HG02571 (cell line): ENCODE results near the gene IL1RAPL1.

Experiments
- ATAC-seq: cut with Tn5 transposase; IDR thresholded peaks from one replicate; pipeline ENCODE4 v1.9.1; 2021; ENCODE audit warnings: mild to moderate bottlenecking, moderate library complexity; ENCODE audit not compliant: unreplicated experiment

Gene IL1RAPL1

GRCh38 chrX:29947225-29947624 is 1360.0 kb downstream of the IL1RAPL1 start:
- no peak for ATAC-seq

- ATAC-seq: no peak
Observed at GRCh38 chrX:29948653-29949052, 1361.4 kb downstream of the IL1RAPL1 start.

DNA sequence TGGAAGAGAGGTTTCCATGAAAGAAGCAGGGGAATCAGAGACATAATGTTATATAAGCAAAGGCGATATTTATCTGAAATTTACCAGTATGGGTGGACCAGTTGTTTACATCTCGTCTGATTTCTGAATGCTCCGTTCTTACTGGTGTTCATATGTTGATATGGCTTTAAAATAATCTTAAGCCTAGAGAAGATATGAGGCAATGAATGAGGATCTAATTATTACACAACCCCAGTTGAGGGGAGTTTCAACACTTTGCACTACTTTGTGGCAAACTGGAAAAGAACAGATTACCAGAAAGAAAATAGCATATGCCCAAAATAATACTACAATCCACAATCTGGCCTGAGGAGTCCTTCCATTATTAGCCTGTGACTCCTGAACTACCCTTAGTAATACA is 1364.8 kb downstream of the IL1RAPL1 start:
- no peak for ATAC-seq

DNA sequence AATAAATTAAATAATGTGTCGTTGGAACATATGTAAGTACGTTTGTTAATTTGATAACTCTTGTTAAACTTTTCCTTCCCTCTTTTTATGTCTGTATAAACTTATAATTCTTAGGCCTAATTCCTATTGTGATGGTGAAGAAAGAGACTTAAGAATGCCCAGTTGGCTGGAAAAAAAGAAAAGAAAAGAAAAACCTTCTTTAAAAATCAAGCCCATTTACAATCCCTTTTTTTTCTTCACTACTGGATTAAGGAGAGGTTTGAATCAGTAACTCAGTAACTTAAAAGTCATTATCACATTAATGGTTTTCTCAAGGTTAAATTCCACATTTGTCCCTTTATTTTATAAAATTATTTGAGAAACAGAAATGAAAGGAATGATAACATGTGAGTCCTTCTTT is 1374.8 kb downstream of the IL1RAPL1 start:
- no peak for ATAC-seq

- ATAC-seq: no peak
Observed at GRCh38 chrX:29965634-29966033, 1378.4 kb downstream of the IL1RAPL1 start.

GRCh38 chrX:29992083-29992482 is 1404.8 kb downstream of the IL1RAPL1 start:
- no peak for ATAC-seq

DNA sequence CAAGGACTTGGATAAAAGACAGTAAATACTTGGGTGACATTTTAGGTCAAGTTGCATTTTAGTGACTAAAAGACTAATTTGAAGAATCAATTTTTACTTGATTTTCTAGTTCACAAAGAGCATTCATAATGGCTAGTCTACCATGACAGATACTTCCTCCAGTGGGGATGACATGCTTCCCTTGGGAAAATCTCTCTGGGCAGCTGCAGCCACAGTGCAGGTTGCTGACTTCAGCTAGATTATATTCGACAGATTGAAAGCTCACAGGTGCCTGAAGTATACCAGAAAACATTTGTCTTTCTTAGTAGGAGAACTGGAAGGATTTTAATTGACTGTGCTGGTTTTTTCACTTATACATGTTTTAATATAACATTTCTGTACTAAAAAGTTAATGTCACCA is 1418.6 kb downstream of the IL1RAPL1 start:
- ATAC-seq: no peak
